ENCODE data around the gene ABCA13.

DNA sequence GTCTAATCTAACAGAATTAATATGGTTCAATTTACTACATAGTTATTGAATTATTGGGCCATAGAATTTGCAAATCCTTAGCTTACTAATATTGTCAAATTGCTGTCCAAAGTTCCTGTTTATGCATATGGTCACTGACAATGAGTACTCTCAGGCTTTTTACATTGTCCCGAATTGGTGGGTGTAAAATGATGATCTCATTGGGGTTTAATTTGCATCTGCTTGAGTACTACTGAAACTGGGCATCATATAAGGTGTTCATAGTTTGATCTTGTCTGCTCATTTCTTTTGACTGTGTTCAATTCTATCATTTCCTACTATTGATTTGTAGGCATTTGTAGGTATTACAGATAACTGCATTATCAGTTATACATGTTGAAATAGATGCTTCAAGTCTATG lies 12.7 kb downstream of the ABCA13 start:
- TF ChIP-seq, protein P1, sequence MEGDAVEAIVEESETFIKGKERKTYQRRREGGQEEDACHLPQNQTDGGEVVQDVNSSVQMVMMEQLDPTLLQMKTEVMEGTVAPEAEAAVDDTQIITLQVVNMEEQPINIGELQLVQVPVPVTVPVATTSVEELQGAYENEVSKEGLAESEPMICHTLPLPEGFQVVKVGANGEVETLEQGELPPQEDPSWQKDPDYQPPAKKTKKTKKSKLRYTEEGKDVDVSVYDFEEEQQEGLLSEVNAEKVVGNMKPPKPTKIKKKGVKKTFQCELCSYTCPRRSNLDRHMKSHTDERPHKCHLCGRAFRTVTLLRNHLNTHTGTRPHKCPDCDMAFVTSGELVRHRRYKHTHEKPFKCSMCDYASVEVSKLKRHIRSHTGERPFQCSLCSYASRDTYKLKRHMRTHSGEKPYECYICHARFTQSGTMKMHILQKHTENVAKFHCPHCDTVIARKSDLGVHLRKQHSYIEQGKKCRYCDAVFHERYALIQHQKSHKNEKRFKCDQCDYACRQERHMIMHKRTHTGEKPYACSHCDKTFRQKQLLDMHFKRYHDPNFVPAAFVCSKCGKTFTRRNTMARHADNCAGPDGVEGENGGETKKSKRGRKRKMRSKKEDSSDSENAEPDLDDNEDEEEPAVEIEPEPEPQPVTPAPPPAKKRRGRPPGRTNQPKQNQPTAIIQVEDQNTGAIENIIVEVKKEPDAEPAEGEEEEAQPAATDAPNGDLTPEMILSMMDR (IDR thresholded peaks at IDR 0.05; ENCODE audit: low read depth, low read length) = no peak
- TF ChIP-seq EZH2phosphoT487 (IDR thresholded peaks at IDR 0.05; ENCODE audit: low read depth) = no peak

All from OCI-LY3 (cell line).